Kidney tubule cell (primary cell): ENCODE data around the gene THBD.

Source experiments
- DNase-seq: peaks from one replicate; pipeline ENCODE4 v3.0.0-alpha.2; 2018; ENCODE audit warnings: low spot score

Gene THBD

DNA sequence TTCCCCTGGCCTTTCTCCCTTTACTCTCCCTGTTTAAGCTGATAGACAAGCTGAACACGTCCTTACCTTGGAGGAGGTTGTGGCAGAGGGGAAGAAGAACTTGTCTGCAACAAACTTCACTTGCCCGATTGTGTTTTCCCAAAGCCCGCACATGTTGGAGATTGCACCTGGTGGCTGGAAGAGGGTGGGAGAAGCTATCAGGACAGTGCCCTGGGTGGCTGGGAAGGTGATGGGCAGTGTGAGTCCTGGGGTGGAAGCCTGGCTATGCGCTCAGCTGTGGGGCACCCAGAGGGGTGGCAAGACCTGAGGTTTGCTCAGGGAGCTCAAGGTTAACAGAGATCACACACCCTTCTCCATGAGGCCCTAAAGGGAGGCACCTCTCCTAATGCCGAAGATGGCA is 39.4 kb downstream of the THBD start:
- no peak for DNase-seq

DNA sequence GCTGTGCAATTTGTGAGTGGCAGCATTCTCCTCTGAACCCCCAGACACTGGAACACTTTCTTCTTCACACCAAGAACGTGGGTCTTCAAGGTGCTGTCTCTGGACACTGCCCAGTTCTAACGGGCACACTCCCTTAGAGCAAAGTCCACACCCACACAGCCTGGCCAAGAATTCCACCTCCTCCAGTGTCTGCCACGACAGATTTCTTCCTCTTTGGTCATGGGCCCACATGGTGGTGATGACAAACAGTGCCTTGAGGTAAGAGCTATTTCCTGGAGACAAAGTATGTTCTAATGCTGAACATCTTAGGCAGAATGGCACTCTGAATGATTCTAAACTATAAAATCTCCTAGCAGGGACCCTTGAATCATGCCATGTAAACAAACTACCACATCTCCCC is 39.8 kb downstream of the THBD start:
- peak; percentile 55 for DNase-seq

DNA sequence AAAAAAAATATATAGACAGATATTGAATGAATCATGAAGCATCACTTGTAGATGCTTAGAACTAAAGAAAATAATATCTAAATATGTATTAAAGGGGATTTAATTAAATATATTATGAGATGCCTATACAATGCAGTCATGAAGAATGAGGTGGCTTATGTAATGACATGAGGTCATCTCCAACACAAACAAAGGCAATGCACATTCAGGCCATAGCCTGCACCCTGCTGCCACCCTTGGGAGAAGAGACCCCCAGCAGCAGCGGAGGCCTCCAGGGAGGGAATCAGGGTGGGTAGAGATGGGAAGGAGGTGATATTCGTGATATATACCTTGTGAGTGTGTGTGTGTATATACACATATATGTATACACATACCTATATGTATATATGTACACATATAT is 40.8 kb downstream of the THBD start:
- no peak for DNase-seq

DNA sequence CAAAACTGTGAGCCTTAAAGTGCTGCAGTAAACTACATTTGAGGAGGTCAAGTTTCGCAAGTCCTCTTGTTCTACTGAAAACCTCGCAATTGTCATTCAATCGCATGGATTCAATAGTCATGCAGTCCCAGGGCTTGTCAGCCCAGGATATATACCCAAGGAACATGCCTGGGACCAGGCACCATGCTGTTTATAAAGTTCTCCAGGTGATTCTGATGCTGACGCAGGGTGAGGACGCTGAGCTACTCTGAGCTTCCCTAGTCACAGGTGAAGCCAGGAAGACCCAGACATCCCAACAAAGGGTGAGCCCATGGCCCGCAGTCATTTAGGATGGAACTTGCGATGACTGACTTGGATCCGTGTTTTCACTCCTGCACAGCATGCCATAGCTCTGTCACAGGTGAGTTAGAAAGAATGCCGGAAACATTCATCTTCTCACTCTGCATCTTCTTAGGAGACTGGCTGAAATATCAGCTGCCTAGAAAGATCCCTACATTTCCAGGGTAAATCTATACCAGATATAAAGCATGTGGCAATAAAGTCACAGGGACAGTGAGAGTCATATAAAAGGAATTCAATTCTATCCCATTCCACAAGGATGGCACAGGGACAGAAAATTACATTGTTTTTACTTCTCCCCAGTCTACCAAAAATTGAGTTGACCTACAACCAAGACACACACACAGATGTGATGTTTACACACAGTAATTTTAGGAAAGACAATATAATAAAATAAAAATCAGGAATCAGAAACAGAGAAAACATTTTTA is 41.4 kb downstream of the THBD start:
- no peak for DNase-seq

DNA sequence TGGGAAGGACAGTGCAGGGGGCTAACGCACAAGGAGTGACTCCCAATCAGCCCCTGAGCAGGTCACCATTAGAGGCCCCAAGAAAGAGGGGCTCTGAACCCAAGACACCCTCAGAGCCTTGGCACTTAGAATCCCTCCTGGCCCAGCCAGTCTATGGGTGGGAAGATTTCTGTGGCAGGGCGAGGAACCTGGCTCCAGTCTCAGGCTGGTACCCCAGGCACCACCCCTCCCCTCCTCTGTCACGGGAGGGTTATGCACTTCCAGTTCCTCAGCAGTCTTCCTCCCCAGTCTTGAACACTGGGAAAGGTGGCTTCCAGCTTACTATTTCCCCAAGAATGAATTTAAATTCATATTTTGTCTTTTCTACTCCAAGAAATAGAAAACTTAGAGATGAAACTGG is 42.0 kb downstream of the THBD start:
- DNase-seq, result no peak

DNA sequence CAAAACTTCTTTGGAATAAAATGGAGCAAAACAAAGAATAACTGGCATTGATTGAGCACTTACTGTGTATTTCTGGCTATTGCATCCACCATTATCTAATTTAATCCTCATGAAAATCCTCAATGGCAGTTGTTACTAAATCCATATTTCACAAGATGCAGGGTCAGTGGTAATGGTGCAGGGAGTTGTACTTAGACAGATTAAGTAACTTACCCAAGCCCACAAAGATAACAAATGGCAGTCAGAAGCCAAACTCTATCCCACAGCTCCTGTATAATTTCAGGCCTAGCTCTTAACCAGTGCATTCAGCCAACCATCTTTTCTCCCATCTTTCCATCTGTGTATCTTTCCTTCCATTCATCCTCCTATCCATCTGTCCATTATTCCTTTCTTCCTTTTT is 43.7 kb downstream of the THBD start:
- DNase-seq, result no peak

DNA sequence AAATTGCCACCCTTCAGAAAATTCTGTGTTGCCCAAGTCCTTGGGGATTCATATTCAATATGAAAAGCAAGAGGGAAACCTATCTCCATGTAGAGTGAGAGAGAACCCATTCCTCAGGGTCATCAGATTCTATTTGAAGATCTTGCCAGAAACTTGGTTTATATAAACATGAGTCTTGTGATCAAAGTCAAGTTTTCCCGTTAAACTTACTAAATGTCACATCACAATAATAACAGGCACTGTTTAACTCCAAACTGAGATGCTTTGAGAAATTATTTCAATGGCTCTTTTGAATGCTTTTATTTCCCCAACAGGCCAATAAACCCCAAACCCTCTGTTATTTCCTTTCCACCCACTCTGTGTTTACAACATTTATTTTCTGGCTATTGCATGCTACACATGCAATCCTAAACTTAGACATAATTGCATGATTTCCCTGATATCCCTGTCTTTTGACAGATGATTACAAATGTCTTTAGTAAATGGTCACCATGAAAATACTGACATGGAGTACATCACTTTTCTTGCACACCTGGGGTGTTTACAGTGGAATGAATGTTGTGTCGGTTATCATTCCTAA is 45.5 kb downstream of the THBD start:
- DNase-seq, result no peak

DNA sequence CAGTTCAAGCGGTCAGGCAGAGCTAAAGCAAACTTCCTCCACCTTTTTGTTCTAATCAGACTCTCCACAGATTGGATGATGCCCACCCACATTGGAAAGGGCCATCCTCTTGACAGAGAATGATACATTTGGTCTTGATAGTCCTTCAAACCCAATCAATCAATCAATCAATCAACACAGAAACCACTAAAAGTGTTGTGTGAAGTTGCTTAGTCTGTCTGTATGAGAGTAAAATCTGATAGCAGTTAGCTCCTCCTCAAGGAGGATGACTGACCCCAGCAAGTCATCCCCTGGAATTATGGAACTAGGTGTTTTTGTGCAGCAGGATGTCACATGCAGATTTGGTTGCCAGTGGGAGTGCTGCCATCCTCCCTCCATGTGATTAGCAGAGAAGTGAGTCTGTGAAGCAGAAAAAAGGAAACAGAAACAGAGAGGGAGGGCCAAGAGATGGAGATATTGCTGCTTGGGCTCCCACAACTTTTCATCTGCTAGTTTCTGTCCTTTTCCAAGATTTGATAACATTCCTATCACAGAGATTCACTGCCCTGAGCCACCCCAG is 46.3 kb downstream of the THBD start:
- no peak for DNase-seq

DNA sequence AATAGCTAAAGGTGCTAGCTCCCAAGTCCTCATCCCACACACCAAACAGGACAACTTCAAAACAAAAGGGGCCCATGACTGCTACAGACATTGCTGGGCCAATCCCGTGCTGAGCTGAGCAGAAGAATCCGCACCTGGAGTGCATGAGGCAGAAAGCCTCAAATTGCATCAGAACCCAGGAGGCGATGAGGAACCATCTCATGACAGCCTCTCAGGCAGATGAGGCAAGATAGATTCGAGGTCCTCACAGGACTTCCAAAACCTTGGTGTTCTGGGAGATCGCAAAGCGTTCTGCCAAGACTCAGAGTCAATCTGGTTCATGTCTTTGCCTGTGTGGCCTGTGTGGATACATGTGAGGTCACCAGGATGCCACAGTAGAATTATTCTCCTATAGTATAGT is 47.2 kb downstream of the THBD start:
- DNase-seq, result no peak

DNA sequence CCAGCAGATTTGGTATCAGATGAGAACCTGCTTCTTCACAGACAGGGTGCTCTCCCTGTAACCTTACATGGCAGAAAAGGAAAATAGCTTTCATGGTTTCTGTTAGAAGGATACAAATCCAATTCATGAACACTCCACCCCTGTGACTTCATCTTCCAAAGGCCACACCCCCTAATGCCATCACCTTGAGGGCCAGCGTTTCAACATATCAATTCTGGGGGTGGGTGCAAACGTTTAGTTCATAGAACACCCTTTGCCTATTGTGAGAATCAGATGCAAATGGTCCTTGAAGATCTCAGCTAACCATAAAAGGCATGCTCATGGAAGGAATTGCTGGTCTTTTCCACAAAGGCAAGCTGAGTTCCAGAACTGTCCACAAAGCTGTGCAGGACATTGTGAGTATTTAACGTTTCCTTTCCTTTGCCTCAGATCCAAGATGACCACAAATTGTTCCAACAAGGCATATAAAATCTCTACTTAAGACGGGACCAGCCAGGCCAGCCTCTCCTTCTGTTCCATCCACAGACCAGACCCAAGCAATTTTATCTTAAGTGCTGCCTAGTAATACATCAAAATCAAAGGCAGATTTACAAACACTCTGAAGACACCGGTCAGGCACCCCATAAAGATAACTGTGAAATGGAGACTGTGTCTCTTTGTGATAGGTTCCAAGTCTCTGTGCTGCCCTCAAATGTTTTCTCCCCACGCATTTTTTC is 49.1 kb downstream of the THBD start:
- no peak for DNase-seq

DNA sequence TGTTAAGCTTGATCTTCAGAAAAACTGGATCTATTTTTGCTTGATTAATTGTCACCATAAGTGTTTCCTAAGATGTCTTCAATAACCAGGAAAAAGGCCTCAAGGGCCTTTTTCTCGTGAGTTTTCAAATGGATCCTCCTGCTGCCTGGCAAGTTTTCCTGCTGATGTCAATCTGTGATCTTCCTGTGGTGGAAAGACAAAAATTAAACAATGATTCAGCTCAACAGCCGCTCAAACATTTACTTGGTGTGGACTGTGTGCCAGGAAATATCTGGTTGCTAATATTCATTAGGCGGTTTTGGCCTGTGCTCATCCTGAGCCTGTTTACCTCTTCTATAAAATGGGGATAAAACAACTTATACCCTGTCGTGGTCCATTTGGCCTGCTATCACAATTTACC is 49.7 kb downstream of the THBD start:
- peak; percentile 72 for DNase-seq

DNA sequence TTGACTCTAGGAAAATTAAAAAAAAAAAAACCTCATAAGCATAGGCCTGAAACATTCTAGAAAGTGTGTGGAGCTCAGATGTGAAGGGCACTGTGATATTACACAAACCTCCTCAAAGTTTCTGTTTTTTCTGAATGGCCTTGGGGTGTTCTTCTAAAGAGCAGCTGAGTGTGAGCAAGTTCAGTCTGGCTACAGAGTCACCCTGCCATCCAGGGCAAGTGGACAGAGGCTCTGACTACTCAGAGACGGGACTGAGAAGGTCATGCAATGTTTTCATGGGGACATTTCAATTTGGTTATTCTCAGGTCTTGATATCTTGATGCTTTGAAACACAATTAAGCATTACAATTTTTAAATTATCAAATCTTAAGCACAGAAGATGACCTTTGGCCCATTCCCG is 51.0 kb downstream of the THBD start:
- no peak for DNase-seq

DNA sequence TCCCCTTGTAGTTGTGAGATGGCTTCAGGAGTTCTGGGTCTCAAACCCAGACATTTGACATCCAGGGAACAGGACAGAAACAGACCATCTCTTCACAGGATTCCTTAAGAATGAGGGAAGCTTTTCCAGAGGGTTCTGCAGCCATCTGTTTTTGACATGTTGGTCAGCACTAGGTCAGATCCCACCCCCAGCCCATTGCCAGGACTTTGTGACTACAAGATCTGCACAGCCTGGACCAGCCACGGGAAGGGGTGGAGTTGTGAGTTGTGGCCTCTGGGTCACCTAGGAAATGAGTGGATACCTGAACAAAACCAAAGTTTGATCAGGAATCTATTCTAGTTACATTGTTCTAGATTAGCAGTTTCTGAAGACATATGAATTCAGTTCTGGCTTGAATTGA is 53.5 kb downstream of the THBD start:
- DNase-seq, result no peak
